ENCODE measurements around the gene ARHGEF17.

The ARHGEF17 gene

DNA sequence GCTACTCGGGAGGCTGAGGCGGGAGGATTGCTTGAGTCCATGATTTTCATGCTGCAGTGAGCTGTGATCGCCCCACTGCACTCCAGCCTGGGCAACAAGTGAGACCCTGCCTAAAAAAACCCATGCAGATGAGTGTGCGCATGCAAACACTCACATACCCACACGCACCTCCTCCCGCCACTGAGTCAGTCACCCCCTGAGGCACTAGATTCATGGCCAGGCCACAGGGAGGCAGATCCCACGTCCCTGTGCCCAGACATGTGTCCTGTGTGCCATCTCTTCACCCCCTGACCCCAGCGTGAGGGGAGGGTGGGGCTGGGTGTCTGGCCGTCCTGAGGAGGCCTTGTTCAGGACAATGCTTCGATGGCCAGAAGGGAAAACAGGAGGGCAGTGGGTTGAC is 83.6 kb downstream of the ARHGEF17 start:
- no peak for DNase-seq (ENCODE audit: low read depth in 2 of 2, low spot score in 1 of 2)

DNA sequence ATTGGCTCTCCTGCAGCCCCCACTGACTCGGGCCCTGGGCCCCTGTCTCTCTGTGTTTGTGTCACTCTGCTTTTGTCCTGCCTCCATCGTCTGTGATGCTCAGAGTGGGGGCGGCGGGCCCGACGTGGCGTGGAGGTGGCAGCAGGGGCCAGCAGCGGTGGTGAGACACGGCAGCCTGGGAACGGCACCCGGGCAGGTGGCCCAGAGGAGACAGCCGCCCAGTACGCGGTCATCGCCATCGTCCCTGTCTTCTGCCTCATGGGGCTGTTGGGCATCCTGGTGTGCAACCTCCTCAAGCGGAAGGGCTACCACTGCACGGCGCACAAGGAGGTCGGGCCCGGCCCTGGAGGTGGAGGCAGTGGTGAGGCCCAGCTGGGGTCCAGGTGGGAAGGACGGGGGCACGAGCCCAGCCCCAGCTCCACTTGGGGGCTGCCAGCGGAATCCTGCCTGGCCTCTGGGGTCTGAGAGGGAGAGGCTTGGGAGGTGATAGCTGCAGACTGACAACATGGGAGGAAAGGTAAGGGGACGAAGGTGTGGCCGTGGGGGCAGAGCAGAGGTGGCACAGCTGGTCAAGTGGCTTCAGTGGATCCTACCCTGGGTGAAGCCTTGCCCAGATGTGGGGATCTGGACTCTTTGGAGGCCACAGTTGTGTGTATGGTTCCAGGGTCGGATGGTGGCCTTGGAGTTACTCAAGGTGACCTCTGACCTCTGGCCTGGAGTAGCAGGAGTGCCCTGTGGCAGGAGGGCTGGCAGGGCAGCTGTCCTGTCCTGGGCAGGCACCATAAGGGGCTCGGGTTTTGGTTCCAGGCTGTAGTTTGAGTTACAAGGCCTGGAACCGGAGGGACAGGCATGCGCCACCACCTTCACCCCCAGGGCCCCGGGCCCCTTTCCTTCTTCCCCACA is 84.3 kb downstream of the ARHGEF17 start:
- no peak for DNase-seq (ENCODE audit: low read depth in 2 of 2, low spot score in 1 of 2)

DNA sequence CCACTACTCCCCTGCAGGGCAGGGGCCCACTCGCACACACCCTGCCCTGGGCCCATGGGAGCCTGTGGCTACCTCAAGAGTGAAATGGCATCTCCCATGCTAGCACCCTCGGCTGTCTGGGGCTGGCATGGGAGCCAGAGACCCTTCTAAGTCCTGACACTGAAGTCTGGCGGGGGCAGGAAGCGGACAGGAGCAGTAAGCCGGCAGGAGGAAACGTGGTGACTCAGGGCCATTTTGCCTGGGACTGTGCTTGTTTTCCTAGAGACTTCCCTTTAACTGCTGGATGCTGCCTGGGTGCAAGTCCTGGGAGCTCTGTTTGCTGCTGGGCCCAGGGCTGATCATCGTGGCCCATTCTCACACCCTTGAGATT is 84.9 kb downstream of the ARHGEF17 start:
- no peak for DNase-seq (ENCODE audit: low read depth in 2 of 2, low spot score in 1 of 2)

DNA sequence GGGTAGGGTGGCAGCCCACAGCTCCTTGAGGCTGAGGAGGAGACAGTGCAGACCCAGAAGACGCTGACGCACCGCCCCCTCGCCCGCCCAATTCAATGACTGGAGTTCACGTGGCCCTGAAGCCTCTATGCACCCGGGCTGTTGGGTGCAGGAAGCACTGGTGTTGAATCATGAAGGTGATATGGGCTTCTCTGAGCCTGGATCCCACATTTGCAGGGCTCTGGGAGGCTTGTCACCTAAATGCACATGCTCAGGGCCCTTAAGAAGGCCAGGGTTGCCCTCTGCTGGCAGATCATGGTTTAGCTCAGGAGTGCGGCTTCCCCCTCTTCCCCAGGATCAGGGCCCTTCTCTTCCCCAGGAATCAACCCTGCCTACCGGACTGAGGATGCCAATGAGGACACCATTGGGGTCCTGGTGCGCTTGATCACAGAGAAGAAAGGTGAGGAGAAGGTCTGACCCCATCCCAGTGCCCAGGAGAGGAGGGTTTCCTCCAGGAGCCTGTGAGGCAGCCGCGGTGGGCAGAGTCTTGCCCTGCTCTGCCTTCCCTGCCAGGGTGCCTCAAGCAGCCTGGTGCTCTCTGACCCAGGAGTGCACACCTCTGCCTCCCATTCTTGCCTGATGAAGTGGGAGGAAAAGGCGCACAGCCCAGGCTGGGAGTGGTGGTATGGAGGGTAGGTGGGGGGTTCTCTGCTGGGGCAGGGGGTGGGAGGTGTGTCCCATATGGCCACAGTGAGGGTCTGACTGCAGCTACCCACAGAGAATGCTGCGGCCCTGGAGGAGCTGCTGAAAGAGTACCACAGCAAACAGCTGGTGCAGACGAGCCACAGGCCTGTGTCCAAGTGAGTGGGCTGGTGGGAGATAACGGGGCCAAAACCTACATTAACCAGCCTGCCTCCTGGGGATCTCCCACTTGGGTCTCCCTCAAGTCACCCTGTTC is 85.7 kb downstream of the ARHGEF17 start:
- DNase-seq (ENCODE audit: low read depth in 2 of 2, low spot score in 1 of 2) = peak; percentile 33 to 35

DNA sequence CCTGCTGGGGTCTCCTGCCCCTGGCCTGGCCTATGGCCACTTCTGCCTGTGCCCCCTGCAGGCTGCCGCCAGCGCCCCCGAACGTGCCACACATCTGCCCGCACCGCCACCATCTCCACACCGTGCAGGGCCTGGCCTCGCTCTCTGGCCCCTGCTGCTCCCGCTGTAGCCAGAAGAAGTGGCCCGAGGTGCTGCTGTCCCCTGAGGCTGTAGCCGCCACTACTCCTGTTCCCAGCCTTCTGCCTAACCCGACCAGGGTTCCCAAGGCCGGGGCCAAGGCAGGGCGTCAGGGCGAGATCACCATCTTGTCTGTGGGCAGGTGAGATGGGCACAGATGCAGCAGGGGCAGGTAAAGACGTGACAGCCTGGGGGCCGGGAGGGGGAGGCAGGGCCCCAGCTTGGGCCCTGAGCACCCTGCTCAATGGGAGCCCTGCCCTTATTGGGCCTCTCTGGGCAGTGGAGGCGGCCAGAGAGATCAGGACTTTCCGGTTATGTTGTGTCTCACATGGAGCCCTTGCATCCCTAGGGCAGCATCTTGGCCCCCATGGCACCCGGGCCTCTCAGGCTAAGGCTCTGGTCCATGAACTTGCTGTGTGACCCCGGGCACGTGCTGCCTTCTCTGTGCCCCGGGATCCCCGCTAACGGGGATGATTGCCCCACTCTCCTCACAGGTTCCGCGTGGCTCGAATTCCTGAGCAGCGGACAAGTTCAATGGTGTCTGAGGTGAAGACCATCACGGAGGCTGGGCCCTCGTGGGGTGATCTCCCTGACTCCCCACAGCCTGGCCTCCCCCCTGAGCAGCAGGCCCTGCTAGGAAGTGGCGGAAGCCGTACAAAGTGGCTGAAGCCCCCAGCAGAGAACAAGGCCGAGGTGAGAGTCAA is 86.6 kb downstream of the ARHGEF17 start:
- DNase-seq (ENCODE audit: low read depth in 2 of 2, low spot score in 1 of 2) = no peak

DNA sequence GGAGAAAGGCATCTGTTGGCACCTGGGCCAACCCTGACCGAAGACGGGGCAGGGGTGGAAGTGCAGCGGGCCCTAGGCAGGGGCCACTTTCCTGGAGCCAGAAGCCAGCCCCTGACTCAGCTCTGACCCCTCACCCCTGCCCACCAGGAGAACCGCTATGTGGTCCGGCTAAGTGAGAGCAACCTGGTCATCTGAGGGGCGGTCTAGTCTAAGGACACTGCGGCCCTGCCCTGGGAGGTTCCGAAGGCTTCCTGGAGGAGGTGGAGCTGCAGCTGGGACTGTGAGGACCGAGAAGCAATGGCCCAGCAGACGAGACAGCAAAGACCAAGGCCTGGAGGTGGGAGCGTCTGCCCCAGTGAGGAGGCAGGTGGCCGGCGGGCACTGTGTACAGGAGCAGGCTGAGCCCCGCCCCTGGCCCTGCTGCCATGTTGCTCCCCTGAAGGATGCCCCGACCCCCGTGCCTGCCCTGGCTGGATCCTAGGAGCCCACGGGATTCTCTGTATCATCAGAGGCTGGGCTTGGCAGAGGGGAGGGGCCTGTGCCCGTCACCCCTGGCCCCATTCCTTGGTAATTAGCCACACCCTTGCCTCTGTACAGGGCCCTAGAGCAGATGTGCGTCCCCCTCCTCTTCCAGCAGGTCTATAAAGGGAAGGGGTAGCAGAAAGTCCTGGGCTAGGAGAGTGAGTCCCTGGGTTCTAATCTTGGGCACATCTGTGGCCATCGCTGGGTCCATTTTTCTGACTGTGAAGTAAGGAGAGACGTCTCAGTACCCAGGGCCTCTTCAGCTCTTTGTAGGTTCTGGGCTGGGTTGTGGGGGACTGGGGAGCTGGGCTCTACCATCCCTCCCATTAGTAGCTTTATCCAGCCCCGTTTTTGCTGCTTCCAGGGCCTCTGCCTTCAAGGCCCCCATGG is 87.5 kb downstream of the ARHGEF17 start:
- no peak for DNase-seq (ENCODE audit: low read depth in 2 of 2, low spot score in 1 of 2)

DNA sequence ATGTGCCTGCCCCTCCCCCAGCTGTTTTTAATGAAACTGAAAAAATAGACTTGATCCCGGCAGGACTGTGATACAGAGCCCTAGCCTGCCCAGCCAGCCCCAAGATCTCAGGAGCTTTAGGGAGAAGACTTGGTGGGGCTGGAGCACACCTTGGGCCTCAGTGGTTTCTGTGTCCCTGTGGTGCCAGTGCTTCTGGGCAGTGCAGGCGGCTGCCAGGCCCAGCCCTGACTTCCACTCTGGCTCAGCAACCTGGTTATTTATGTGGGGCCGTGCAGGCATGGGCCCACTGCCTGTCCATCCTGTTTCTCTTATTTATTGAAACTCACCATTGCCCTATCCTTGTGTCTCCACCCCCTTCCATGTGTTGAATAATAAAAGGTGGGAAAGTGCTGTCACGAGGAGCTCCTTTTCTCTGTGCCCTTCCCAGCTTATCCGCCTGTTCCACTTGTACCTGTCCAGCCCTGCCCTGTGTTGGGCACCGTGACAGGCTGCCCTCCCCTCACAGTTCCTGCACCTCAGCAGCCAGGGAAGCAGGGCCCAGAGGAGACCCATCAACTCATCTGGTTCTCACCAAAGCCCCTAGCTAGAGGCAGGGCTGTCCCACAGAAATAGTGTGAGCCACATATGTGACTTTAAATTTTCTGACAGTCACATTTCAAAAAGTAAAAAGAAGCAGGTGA is 88.3 kb downstream of the ARHGEF17 start:
- no peak for DNase-seq (ENCODE audit: low read depth in 2 of 2, low spot score in 1 of 2)

- DNase-seq (ENCODE audit: low read depth in 2 of 2, low spot score in 1 of 2) = no peak
These were observed 88.9 kb downstream of the ARHGEF17 start for GRCh38 chr11:73396985-73397384.

GRCh38 chr11:73397468-73398131 is 89.5 kb downstream of the ARHGEF17 start:
- no peak for DNase-seq (ENCODE audit: low read depth in 2 of 2, low spot score in 1 of 2)

GRCh38 chr11:73398132-73398526 is 90.1 kb downstream of the ARHGEF17 start:
- DNase-seq (ENCODE audit: low read depth in 2 of 2, low spot score in 1 of 2) = no peak

- no peak for DNase-seq (ENCODE audit: low read depth in 2 of 2, low spot score in 1 of 2)
These were observed 90.6 kb downstream of the ARHGEF17 start for GRCh38 chr11:73398721-73399120.

DNA sequence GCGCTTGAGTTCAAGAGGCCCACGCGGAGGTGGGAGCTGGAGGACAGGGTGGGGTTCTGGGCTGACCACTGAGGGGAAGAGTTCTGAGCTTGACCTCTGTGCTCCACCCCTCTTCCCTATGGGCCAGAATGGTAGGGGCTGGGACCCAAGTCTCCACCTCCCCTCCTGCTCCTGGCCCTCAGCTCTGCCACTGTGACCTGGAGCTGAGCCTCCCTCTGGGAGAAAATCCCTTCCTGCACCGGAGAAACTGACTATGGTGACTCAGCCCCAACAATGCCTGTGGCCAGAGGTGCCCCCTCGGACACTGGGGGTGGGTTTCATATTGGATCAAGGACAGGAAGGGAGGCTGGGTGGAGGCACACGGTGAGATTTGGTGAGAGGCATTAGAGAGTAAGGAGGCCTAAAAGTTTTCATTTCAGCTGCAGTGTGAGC is 91.1 kb downstream of the ARHGEF17 start:
- no peak for DNase-seq (ENCODE audit: low read depth in 2 of 2, low spot score in 1 of 2)

GRCh38 chr11:73399636-73400035 is 91.6 kb downstream of the ARHGEF17 start:
- DNase-seq (ENCODE audit: low read depth in 2 of 2, low spot score in 1 of 2) = no peak

GRCh38 chr11:73400293-73400692 is 92.2 kb downstream of the ARHGEF17 start:
- no peak for DNase-seq (ENCODE audit: low read depth in 2 of 2, low spot score in 1 of 2)

DNA sequence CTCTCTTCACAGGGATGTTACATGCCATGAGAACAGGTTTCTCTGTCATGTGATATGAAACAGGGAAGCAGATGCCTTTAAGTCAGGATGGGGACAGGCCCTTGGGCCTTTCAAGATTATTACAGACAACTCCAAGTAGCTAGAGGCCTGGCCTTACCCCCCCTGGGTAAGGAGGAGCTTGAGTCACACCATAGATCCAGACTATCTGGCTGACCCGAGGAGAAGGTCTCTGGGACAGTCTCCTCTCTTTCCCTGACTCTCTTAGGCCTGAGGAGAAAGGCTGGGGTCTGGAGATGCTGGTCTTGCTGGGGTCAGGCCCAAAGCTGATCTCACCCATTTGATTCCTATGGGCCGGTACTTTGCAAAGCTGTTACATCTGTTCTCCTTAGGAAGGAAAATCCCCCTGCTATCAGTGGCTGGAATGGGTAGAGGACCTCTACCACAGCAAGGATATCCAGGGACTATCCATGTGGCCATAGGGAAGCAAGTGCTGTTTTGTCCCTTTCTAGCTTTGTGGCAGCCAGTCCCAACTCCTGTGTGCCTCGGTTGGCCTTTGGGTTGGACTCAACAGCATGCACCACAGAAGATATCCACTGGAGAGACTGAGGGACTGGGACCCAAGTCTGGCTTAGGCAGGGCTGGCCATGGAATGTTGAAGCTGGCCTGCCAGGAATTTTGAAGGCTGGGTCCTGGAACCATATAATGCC is 93.3 kb downstream of the ARHGEF17 start:
- DNase-seq (ENCODE audit: low read depth in 2 of 2, low spot score in 1 of 2) = no peak

- no peak for DNase-seq (ENCODE audit: low read depth in 2 of 2, low spot score in 1 of 2)
These were observed 94.1 kb downstream of the ARHGEF17 start for GRCh38 chr11:73401924-73402833.

DNA sequence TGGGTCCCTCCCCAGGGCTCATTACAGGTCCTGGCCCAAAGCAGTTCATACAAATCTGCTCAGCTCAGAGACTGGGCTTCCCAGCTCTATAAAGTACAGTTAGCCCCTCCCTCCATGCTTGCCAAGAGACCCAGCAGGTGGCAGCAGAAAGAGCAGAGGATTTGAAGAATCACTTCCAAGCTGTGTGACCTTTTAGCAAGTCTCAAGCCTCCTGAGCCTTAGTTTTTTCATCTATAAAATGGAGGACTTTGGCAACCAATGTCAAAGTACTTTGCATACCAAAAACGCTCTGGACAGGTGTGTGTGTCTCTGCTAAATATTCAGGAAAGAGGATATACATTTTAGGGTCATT is 94.7 kb downstream of the ARHGEF17 start:
- no peak for DNase-seq (ENCODE audit: low read depth in 2 of 2, low spot score in 1 of 2)
